T-helper 2 cell treated with Interferon-gamma antibody and Interleukin-4, amounts not matched to agents 100 ng/mL and 5 ng/mL, for 36 hours (primary cell): Measurements from ENCODE around the gene GTF3C5. TPM values are rescaled to one million over a fixed set of nuclear protein-coding genes. Genes with fewer than 3 reads are reported as not detected.
"Not testable (repeated sequence)": the region's sequence is repeated elsewhere in the genome, so short reads cannot be mapped to it uniquely, and the experiment has no call there.

Experiments
- intact Hi-C: fragments of 100-400 bp; cut with micrococcal nuclease; formaldehyde crosslinking; loops from one replicate; pipeline ENCODE4 v1.15.1; 2023
- total RNA-seq: library from RNA; stranded (reverse); gene quantifications from 2 replicates; pipeline ENCODE4 v1.2.3, GENCODE V29; 2022

GTF3C5 gene
- total RNA-seq, 1 donor from 2014 or later: 79.1 TPM

DNA sequence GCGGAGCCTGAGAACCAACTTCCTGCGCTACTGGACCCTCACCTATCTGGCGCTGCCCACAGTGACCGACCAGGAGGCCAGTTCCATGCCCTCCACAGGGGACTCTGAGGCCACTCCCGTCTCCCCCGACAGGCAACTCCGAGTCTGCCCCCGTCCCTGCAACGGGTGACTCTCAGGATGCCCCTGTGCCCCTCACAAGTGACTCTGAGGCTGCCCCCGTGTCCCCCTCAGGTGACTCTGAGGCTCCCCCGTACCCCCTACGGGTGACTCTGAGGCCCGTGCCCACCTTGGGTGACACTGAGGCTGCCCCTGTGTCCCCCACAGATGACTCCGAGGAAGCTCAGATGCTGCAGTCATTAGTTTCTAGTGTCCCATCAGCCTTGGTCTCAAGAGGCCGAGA is 56.1 kb downstream of the GTF3C5 start:
- intact Hi-C loops: no loop called here

DNA sequence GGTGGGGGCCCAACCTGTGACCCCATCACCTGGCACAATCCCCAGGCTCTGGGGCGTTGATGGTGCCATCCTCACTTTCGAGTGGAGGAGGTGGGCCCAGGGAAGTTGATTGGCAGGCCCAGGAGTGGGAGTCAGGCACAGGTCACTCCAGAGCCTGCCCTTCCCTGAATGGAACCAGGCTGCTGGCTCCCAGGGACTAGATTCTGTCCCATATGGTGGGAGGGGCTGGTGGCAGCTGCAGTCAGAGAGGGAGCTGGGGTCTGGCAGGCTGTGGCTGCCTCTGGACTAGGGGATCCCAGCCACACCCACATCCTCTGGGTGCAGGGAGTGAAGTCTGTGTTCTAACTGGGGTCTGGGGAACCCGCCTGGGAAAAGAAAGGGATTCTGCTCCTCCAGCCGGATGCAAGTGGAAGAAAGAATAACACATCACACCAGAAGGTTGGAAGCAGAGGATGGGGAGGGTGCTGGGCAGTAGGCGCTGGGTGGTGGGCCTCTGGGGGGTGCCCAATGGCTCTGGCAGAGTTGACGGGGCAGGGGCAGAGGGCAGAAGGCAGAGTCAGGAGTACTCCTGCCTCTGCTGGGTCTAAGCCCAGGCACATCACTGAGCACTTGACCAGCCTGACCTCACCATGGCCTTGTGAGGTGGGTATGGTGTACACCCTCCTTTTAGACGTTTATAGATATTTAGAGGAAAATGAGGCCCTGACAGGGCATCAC is 56.8 kb downstream of the GTF3C5 start:
- intact Hi-C loops: no loop called here

DNA sequence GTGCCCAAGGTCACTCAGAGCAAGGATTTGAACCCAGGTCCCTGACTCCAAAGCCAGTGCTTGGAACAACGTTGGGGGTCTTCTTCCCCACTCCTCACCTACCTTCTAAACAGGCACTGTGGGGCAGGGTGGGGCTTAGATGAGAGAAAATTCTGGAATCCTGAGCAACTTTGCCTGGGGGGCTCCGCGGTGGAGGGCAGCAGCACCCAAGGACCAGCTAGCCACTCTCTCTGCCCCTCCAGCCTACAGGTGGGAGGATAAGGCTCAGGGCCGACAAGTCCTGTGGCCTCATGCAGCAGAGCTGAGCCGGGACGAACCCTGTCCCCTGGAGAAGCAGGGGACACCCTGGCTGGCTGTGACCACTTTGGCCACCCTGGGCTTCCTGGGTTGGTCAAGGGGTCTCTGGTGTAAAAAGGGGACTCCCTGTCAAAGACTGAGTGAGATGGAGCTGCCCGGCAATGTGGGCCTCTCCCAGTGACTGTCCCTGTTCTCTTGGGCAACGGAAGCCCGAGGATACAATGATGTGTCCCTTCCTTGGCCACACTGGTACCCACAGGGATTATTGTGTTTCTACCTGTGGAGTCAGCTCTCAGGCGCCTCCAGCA is 57.5 kb downstream of the GTF3C5 start:
- intact Hi-C loops: no loop called here

DNA sequence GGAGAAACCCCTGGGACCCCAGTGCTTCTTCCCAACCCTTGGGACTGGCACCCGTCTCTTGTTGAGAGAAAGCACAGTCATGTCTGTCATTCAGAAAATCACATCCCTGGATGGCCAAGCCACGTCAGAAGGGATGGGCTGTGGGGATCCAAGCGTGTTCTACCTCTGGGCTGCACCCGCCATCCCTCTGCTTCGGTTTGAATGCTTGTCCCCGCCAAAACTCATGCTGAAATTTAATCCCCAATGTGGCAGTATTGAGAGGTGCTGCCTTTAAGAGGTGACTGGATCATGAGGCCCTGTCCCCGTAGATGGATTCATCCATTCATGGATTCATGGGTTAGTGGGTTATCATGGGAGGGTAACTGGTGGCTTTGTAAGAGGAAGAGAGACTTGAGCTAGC is 58.0 kb downstream of the GTF3C5 start:
- intact Hi-C loops: no loop called here

DNA sequence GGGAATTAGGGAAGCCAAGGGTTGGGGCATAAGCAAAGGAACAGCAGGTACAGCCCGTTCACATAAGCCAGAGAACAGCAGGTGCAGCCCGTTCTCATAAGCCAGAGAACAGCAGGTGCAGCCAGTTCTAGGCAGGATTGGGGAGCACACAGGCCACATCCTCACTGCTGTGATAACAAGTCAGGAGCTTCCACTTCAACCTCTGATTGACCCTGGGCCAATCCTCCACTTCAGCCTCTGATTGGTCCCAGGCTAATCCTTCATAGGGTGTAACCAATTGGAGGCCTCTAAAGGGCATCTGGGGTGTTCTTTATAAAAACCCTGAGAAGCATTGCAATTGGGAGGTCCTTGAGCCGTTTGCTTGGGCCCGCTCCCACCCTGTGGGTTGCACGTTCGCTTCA is 58.5 kb downstream of the GTF3C5 start:
- intact Hi-C loops: no loop called here

DNA sequence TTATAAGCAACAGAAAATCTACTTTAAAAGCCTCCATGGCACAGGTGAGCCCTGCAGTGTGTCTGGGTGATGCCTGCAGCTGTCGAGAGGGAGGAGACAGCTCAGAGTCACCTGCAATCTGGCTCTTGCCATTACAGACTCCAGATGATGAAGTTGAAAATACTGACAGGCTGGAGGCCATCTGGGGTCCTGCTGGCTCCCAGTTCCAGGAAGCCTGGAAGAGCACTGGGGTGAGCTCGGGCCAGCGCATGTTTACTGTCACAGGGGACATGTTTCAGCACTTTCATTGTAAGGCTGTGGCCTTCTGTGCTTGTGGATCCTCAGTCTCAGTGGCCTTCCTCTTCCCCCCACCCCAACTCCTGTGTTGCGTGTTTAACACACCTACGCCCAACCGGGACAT is 59.4 kb downstream of the GTF3C5 start:
- intact Hi-C loops: no loop called here

DNA sequence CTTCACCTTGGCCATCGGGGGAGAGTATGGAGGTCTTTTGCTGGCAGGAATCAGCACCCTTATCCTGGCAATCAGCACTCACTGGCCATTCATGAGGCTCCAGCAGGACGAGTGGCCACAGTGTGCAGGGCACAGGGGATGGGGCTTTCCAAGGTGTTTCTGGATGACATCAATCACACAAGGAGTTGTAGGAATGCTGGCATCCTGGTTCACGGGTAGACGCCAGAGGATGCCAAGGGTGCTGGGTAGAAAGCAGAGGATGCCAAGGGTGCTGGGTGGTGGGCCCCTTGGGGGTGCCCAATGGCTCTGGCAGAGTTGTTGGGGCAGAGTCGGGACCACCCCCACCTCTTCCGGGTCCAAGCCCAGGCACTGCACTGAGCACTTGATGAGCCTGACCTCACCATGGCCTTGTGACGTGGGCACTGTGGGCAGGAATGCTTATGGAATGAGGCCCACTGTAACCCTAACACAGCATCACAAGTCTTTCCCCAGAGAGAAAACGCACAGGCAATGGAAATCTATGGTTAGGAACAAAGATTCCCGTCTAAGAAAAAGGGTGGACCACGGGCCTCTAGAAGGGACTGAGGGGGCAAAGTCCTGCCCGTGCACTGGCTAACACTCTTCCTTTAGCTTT is 60.1 kb downstream of the GTF3C5 start:
- intact Hi-C loops: no loop called here

DNA sequence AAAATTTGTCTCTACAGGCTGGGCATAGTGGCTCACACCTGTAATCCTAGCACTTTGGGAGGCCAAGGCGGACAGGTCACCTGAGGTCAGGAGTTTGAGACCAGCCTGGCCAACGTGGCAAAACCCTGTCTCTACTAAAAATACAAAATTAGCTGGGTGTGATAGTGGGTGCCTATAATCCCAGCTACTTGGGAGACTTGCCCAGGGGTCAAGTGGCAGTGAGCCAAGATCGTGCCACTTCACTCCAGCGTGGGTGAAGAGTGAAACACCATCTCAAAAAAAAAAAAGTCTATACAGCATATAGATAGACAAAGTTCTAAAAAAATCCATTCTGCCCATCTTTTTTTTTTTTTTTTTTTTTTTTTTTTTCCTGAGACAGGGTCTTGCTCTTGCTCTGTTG is 63.6 kb downstream of the GTF3C5 start:
- intact Hi-C loops: not testable (repeated sequence)

DNA sequence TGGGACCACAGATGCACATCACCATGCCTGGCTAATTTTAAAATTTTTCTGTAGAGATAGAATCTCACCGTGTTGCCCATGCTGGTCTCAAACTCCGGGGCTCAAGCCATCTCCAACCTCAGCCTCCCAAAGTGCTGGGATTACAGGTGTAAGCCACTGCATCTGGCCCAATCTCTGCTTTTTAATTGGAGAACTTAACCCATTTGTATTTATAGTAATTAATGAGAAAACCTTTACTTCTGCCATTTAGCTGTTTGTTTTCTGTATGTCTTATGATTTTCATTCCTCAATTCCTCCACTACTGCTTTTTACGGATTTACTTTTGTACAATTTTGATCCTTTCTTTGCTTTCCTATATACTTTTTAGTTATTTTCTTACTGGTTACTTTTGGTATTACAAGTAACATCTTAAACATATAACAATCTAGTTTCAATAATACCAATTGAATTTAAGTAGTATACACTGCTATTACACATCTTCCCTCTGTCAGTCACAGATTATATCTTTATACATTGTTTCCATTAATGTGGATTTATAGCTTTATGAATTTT is 64.1 kb downstream of the GTF3C5 start:
- intact Hi-C loops: no loop called here

DNA sequence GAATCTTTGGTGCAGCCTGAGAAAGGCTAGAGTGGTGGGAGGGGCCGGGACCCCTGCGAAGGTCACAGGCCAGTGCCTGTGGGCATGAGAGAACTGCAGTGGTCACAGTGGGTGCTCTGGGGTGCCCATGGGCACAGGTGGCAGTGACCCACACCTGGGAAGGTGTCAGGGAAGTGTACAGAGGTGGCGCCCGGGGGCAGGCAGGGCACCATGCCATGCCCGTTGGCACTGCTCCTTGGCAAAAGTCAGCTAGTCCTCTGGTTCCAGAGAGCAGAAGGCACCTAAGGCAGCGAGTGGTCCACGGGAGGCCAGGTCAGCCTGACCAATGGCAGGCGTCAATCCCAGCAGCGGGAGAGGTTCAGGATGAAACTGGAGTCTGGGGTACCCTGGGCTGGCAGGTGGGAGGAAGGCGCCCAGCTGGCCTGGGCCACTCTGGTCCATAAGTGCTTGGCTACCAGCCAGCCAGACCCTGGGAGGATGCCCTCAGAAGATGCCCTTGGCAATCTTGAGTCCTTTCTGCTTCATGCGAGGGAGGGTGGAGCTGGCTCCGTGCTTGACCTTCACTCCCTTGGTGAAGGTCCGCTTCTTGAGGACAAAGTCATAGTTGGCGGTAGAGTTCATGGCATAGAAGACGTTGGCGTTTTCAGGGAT is 67.4 kb downstream of the GTF3C5 start:
- intact Hi-C loops: no loop called here

DNA sequence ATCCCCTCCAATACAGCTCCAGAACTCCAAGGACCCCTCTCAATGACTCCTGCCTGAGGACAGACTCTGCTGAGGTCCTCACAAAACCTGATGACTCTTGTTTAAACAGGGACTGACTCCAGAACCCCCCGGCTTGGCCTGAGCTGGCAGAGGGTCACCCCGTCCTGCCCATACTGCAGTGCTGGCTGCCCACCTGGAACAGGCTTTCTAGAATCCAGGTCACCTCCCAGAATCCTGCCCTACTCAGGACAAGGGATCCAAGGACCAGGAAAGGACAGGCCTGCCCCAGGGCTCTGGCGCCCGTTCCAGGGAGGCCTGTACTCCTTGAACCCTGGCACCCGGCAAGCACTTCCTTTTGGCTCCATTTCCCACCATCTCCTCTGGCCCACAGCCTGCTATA is 68.1 kb downstream of the GTF3C5 start:
- intact Hi-C loops: no loop called here

DNA sequence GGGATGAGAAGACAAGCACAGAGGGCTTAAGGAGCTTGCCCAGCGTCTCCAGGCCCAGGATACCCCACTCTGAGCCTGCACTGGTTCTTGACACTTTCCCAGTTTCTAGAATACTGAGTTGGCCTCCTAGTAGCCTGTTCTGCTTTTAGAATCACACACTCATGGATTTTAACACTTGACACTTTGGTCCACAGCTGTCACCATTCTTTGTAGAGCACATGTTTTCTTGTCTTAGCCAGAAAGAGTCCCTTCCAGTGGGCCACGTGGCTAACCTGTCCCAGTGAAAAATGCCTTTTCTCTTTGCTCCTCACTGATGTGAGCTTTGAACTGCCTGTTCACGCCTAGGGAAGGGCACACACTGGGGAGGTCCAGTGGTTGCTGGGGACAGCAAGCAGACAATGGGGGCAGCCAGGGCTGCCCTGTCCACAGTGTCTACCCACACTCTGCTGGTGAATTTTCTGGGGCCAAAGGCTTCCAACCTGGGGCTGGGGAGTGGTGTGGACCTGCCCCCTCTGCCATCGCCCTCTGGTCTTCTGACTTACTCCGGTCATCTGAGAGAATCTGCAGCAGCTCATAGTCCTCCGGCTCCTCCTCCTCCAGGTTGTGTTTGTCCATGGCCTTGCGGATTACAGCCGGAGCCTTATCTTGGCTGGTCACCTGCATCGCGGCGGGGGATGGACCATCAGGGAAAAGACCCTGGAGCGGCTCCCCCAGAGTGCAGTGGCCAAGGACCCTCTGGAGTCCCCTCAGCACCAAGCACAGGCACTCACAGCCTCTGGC is 69.1 kb downstream of the GTF3C5 start:
- intact Hi-C loops: no loop called here

DNA sequence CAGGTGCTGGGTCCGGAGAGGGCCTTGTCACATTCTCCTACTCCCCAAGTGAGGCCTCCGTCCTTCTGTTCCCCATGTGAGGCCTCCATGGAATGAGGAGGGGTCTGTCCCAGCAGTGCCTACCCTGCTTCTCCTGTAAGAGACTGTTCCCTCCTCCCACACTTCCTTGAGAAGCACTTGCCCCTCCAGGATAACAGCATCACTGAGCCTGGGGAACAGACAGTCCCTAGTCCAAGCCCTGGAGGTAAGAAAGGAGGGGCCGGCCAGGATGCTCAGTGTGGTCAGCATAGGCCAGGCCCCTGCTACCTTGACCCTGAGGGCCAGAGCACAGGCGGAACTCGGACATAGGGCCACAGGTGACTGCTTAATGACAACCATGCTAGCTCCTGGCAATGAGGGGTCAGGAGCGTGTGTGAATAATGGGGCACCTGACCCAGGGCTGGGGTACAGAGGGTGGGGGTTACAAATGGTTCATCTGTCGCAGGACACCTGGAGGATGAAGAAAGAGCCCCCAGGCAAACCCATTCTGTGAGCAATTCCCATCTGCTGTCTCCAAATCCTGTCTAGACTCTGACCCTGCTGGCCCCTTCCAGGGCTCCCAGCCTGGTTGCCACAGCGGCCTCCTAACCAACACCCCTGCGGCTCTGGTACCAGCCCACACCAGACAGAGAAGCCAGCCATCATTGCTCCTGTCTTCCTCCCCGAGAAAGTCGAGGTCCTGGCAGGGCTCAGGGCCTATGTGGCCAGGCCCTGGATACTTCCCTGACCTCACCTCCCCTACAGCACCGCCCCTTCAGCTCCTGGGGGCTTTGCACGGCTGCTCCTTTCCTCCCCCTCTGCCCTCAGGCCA is 69.9 kb downstream of the GTF3C5 start:
- intact Hi-C loops: no loop called here

DNA sequence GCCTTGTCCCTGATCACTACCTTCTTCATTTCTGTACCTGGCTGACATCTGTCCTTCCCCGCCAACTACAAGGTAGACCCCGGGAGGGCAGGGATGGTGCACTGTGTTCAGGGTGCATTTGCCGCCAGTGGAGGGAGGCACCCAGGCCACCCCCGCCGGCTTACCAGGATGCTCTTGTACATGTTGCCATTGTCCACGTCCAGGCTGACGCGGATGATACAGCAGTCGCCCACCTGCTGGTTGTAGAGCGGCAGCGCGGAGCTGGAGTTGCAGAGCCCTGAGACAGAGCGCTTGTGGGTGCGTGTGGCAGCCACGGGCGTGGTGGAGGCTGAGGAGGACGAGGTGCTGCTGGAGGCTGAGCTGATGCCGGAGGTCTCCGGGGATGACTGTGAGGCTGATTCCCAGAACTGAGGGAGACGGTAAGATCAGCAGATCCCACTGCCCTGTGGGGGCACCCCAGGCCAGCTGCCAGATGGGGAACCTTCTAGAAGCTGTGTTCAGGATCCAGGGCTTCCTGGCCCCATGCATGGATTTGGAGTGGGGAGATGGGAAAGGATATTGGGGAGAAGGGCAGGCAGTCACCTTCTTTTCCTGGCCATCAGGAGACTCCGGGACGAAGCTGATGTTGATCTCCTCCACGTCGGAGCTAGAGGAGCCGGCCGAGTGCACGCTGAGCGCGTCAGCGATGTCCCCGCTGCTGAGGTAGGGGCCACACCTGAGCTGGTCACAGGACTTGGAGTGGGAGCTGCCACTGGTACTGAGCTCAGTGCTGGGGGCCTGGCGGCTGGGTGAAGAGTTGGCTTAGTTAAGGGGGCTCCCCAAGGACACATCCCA is 70.8 kb downstream of the GTF3C5 start:
- intact Hi-C loops: no loop called here

DNA sequence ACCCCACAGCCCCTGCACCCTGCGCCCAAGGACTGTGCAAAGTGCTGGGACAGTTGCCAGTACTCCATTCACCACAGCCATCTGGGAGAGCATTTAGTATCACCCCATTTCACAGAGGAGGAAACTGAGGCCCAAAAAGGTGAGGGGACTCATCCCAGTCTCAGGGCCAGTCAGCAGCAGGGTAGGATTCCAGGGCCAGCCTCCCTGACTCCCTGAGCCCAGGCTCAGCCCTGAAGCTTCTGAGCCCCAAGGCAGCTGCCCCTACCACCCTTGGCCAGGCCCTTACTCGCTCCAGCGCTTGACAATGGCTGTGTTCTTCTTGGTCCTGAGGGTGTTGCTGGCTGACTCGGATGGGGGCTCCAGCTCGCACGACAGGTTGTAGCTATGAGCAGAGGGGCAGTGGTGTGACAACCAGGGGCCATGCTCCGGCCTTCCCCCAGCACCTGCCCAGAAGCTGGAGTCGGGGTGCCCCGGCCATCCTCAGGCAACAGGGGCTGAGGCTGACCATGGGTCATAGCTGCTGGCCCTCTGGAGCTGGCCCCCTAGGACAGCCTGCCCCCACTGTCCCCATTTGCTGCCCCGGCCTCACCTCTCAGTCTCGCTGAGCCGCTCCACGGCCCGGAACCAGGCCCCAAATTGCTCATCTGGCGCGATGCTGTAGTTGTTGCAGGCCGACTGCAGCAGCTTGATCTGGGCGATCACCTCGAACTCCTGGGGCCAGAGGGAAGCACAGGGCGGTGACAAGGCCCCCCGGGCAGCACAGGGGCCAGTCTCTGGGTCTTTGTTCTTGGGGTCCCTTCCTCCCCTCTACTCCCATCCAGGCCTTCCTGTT is 71.6 kb downstream of the GTF3C5 start:
- intact Hi-C loops: loop anchor here (1.0 kb wide), 1 partner anchor 42 kb away; no protein-coding TSS in a partner anchor

DNA sequence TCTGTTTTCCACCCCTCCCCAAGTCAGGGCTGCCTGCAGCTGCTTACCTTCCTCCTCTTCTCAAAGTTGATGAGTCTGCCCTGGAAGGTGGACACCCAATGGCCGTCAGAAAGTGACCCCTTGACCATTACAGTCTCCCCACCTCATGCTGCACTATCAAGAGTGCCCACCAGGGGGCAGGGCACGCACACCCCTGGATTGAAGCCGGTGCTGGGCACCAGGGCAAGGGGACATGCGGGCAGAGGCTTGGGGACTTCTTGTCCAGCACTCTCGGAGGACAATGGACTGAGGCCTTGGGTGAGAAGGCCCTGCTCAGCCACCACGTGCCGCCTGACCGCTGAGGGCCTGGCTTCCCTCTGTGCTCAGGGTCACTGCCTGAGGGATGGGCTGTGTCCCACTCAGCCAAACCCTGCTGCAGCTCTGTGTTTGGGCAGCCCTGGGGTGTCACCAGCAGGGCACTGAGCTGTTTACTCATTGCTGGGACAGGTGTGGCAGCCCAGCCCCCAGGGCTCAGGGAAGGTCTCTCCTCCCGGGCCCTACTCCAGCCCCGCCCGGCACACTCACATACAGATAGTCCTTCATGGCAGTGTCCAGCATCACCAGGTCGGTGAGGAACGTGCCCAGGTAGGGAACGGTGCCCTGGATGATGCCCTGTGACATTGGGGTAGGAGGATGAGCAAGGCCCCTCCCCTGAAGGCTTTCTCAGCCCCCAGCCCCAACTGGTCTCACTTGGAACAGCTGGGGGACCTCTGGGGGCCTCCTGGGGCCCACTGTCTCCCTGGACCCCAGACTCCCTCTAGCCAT is 72.6 kb downstream of the GTF3C5 start:
- intact Hi-C loops: loop anchor here (1.0 kb wide), 1 partner anchor 41 kb away; no protein-coding TSS in a partner anchor

DNA sequence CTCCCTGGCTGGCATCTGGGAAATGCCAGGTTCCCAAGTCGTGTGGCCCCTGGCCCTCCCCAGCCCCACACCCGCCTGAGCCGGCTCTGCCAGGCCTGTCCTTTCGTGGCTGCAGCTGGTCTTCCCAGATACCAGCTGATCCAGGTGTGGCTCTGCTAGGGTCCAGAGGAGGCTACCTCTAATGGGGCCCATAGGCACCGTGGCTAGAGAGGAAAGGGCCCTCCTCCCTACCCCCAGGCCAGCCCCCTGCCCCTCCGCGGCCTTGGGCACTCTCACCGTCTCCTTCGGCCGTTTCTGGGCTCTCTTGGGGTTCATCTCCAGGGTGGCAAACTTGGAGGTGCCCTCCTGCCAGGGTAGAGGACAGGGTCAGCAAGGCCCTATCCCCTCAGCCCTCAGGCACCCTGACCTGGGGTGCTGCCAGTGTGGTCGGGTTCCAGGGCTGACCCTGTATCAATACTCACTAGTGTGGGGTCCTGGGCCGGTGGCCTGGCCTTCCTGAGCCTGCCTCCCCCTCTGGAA is 73.2 kb downstream of the GTF3C5 start:
- intact Hi-C loops: loop anchor here (1.0 kb wide), 1 partner anchor 40 kb away; no protein-coding TSS in a partner anchor
